Upper lobe of left lung (tissue), 6 donors: ENCODE results near the gene XIRP2. TPM values are rescaled to one million over a fixed set of nuclear protein-coding genes. Genes with fewer than 3 reads are reported as not detected.
"Not testable (repeated sequence)": the region's sequence is repeated elsewhere in the genome, so short reads cannot be mapped to it uniquely, and the experiment has no call there.

Source experiments
- ATAC-seq, 2 donors: fragments of 200-7000 bp; cut with Tn5 transposase; one replicate each; pipeline ENCODE4 v1.9.1; 2022; ENCODE audit warnings: mild to moderate bottlenecking in 2 of 2, moderate library complexity in 2 of 2; ENCODE audit not compliant: low FRiP score in 2 of 2
- DNase-seq, 2 donors: peaks; one replicate each; pipeline ENCODE4 v3.0.0-alpha.2; 2019 to 2020
- H3K27ac ChIP-seq, 4 donors: fragments of 200-600 bp; sonication (generic); one replicate each; pipeline ENCODE4 v1.5.1; 2016 to 2019
- H3K27me3 ChIP-seq, 4 donors: fragments of 200-600 bp; sonication (generic); one replicate each; pipeline ENCODE4 v1.5.1; 2017 to 2019
- H3K36me3 ChIP-seq, 4 donors: fragments of 200-600 bp; sonication (generic); one replicate each; pipeline ENCODE4 v1.5.1; 2016 to 2019
- H3K4me1 ChIP-seq, 4 donors: fragments of 200-600 bp; sonication (generic); one replicate each; pipeline ENCODE4 v1.5.1; 2018 to 2019
- H3K4me3 ChIP-seq, 4 donors: fragments of 200-600 bp; sonication (generic); one replicate each; pipeline ENCODE4 v1.5.1; 2017 to 2019; ENCODE audit warnings: mild to moderate bottlenecking in 2 of 4, moderate library complexity in 1 of 4
- H3K9me3 ChIP-seq, 4 donors: fragments of 200-600 bp; sonication (generic); one replicate each; pipeline ENCODE4 v1.5.1; 2018 to 2019
- EP300 ChIP-seq, 4 donors: sonication (generic); formaldehyde crosslinking; IDR thresholded peaks; one replicate each; pipeline ENCODE4 v1.5.1; 2017; ENCODE audit warnings: antibody characterized with exemption in 4 of 4, control low read depth in 2 of 4
- POLR2A ChIP-seq, 4 donors: fragments of 450-650 bp; IDR thresholded peaks; one replicate each; pipeline ENCODE4 v1.5.1; 2016 to 2017; ENCODE audit warnings: antibody characterized with exemption in 4 of 4, mild to moderate bottlenecking in 2 of 4
- POLR2AphosphoS5 ChIP-seq, 2 donors: sonication (generic); formaldehyde crosslinking; IDR thresholded peaks; one replicate each; pipeline ENCODE4 v1.5.1; 2017; ENCODE audit warnings: antibody characterized with exemption in 2 of 2
- WGBS, 2 donors: methylation state at CpG; one replicate each; pipeline ENCODE4 v1.1.5; 2017 to 2018; 5-methylcytosine and 5-hydroxymethylcytosine counted together
- total RNA-seq, 6 donors: library from RNA; depleted of rRNA in 4 of 6; stranded (reverse); fragments of >200 nt in 4 of 6; gene quantifications; one replicate each; pipeline versions ENCODE4 v1.1.0 to v1.2.1, GENCODE V29; 2016 to 2021
- TF ChIP-seq, protein P1 (sequence below), 6 experiments: fragments of 450-650 bp in 4 of 6; fragments of 200-600 bp in 2 of 6; sonication (generic) in 2 of 6; IDR thresholded peaks; one replicate each; pipeline ENCODE4 v1.5.1; 2016 to 2019; ENCODE audit warnings: antibody characterized with exemption in 6 of 6
- donor health status: DM: no; HTN: no; CAD: no; lungs with moderate emphysema.
- donor health status: DM: no; HTN: yes; CAD: no; lungs with severe emphysema.

The XIRP2 gene
- total RNA-seq, 6 donors from 2014 or later, result under 0.01 to 0.89 (median 0.33) TPM; not detected in 2

- ATAC-seq (no peak), DNase-seq (no peak)
- no peak overlapping the region for H3K4me3 ChIP-seq
- H3K4me1 ChIP-seq, result no peaks in the 10 kb centered on the region
- no peaks in the 10 kb centered on the region for H3K36me3 ChIP-seq
- no peak overlapping the region for H3K27ac ChIP-seq
- H3K27me3 ChIP-seq, result no peaks in the 10 kb centered on the region
- 72 to 88% methylated on average over 3 of the region's 3 CpGs for WGBS, 2 donors
- no peaks in the 10 kb centered on the region for H3K9me3 ChIP-seq
- no peak for TF ChIP-seq EP300 (IDR thresholded peaks at IDR 0.05)
- TF ChIP-seq POLR2A (IDR thresholded peaks at IDR 0.05), result no peak
- TF ChIP-seq POLR2AphosphoS5 (IDR thresholded peaks at IDR 0.05), result no peak
- TF ChIP-seq, protein P1, sequence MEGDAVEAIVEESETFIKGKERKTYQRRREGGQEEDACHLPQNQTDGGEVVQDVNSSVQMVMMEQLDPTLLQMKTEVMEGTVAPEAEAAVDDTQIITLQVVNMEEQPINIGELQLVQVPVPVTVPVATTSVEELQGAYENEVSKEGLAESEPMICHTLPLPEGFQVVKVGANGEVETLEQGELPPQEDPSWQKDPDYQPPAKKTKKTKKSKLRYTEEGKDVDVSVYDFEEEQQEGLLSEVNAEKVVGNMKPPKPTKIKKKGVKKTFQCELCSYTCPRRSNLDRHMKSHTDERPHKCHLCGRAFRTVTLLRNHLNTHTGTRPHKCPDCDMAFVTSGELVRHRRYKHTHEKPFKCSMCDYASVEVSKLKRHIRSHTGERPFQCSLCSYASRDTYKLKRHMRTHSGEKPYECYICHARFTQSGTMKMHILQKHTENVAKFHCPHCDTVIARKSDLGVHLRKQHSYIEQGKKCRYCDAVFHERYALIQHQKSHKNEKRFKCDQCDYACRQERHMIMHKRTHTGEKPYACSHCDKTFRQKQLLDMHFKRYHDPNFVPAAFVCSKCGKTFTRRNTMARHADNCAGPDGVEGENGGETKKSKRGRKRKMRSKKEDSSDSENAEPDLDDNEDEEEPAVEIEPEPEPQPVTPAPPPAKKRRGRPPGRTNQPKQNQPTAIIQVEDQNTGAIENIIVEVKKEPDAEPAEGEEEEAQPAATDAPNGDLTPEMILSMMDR (IDR thresholded peaks at IDR 0.05), result no peak
Observed at GRCh38 chr2:167258712-167259111, 370.4 kb downstream of the XIRP2 start.

GRCh38 chr2:167264380-167264779, 376.1 kb downstream of the XIRP2 start:
- TF ChIP-seq POLR2AphosphoS5 (IDR thresholded peaks at IDR 0.05) (no peak), EP300 (IDR thresholded peaks at IDR 0.05) (no peak)
- TF ChIP-seq, protein P1 (IDR thresholded peaks at IDR 0.05), result peak in 1 of 6 experiments; percentile 8
- no peak overlapping the region for H3K27ac ChIP-seq
- H3K9me3 ChIP-seq, result peaks cover 0 to 10% (median 7%) of the 10 kb centered on the region in 4 donors
- H3K27me3 ChIP-seq, result no peaks in the 10 kb centered on the region
- no peak for DNase-seq
- no peaks in the 10 kb centered on the region for H3K36me3 ChIP-seq
- no peaks in the 10 kb centered on the region for H3K4me1 ChIP-seq
- 78 to 92% methylated on average over 5 of the region's 5 CpGs for WGBS, 2 donors
- ATAC-seq, result no peak
- no peak overlapping the region for H3K4me3 ChIP-seq

GRCh38 chr2:167265004-167265403, 376.7 kb downstream of the XIRP2 start:
- TF ChIP-seq POLR2A (IDR thresholded peaks at IDR 0.05) (no peak), POLR2AphosphoS5 (IDR thresholded peaks at IDR 0.05) (no peak), EP300 (IDR thresholded peaks at IDR 0.05) (no peak)
- TF ChIP-seq, protein P1 (IDR thresholded peaks at IDR 0.05), result no peak
- H3K4me1 ChIP-seq, result no peaks in the 10 kb centered on the region
- DNase-seq (no peak), ATAC-seq (no peak)
- no peak overlapping the region for H3K4me3 ChIP-seq
- H3K36me3 ChIP-seq, result no peaks in the 10 kb centered on the region
- no peaks in the 10 kb centered on the region for H3K27me3 ChIP-seq
- H3K9me3 ChIP-seq, result peaks cover 0 to 10% (median 7%) of the 10 kb centered on the region in 4 donors
- 80 to 81% methylated on average over 2 of the region's 2 CpGs for WGBS, 2 donors
- no peak overlapping the region for H3K27ac ChIP-seq

DNA sequence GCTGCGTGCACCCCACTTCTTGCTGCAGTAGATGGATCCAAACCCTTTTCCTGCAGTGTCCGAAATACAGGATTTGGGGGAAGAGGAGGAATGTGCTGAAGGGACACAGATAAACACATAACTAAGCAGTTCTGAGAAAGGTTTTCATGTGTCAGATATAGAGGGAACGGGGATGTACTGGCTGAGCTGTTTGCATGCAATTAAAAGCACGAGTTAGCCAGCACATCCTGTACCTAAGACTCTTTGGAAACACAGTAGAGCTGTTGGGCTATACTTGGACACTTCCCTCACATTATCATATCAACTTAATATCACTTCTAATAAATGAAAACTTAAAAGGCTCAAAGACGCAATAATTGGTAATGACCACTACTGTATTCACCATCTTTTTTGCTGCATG, 377.4 kb downstream of the XIRP2 start:
- Histone ChIP-seq H3K27me3 (no peaks in the 10 kb centered on the region), H3K4me3 (no peak overlapping the region), H3K9me3 (peaks cover 0 to 10% (median 7%) of the 10 kb centered on the region in 4 donors), H3K4me1 (no peaks in the 10 kb centered on the region), H3K27ac (no peak overlapping the region), H3K36me3 (no peaks in the 10 kb centered on the region)
- TF ChIP-seq, protein P1 (IDR thresholded peaks at IDR 0.05), result no peak
- TF ChIP-seq EP300 (IDR thresholded peaks at IDR 0.05) (no peak), POLR2A (IDR thresholded peaks at IDR 0.05) (no peak), POLR2AphosphoS5 (IDR thresholded peaks at IDR 0.05) (no peak)
- DNase-seq (no peak), ATAC-seq (no peak)
- WGBS, 2 donors, result 82 to 87% methylated on average over 5 of the region's 5 CpGs

DNA sequence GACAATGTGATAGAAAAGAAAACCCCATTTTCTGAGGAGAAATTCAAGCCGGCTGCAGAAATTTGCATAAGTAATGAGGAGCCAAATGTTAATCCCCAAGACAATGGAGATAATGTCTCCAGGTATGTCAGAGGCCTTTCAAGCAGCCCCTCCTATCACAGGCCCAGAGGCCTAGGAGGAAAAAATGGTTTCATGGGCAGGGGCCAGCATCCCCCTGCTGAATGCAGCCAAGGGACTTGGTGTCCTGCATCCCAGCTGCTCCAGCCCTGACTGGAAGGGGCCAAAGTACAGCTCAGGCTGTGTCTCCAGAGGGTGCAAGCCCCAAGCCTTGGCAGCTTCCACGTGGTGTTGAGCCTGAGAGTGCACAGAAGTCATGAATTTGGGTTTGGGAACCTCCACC, 380.0 kb downstream of the XIRP2 start:
- WGBS, 2 donors, result 69 to 78% methylated on average over 2 of the region's 2 CpGs
- H3K27ac ChIP-seq, H3K4me3 ChIP-seq, H3K36me3 ChIP-seq, DNase-seq, H3K27me3 ChIP-seq, H3K4me1 ChIP-seq, ATAC-seq: not testable (repeated sequence)
- peaks cover 0 to 10% (median 7%) of the 10 kb centered on the region in 4 donors for H3K9me3 ChIP-seq
